Measurements from ENCODE around the gene SRA1. TPM values are rescaled to one million over a fixed set of nuclear protein-coding genes. Genes with fewer than 3 reads are reported as not detected.

The SRA1 gene
- total and polyA plus RNA-seq, 2 experiments from 2014 or later = 46.2 to 90.6 TPM

DNA sequence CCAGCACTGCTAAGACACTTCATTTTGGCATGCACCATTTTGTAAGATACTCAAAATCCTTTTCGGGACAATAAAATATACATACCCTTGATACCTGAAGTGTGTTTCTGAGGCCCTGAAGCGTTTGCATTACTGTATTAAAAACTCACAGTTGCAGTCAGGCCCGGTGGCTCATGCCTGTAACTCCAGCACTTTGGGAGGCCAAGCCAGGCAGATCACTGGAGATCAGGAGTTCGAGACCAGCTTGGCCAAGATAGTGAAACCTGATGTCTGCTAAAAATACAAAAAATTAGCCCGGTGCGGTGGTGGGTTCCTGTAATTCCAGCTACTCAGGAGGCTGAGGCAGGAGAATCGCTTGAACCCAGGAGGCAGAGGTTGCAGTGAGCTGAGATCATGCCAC is 12.3 kb downstream of the SRA1 start:
- no peak overlapping the region for H3K27ac ChIP-seq
- H3K9me3 ChIP-seq (ENCODE audit: low read depth) = no peaks in the 10 kb centered on the region
- no peak for DNase-seq
- peaks cover 39% of the 10 kb centered on the region for H3F3A ChIP-seq (ENCODE audit: insufficient read depth)
- no peaks in the 10 kb centered on the region for H3K27me3 ChIP-seq (replicated peaks; ENCODE audit: insufficient read depth)
- WGBS, 2 experiments (ENCODE audit: low coverage in 1 of 2, low lambda C conversion rate in 2 of 2, missing lambda C conversion rate in 2 of 2) = 90 to 96% methylated on average over 7 of the region's 7 CpGs
- H3K36me3 ChIP-seq (ENCODE audit: low read depth) = peaks cover 21% of the 10 kb centered on the region
- in situ Hi-C loops (cut with MboI) = no loop called here
- H3K4me1 ChIP-seq (ENCODE audit: insufficient read depth) = peaks cover 16% of the 10 kb centered on the region
- TF ChIP-seq EZH2phosphoT487 (IDR thresholded peaks at IDR 0.05; ENCODE audit: insufficient read depth, low read depth) = no peak
- TF ChIP-seq EZH2 (IDR thresholded peaks at IDR 0.05; ENCODE audit: insufficient read depth, poor library complexity, severe bottlenecking) = no peak
- no peaks in the 10 kb centered on the region for H3K79me2 ChIP-seq (ENCODE audit: insufficient read depth)
- H3K4me2 ChIP-seq (ENCODE audit: unreplicated experiment) = no peak overlapping the region
- no peak overlapping the region for H3K9ac ChIP-seq
- H3K9me2 ChIP-seq (ENCODE audit: insufficient read depth) = no peaks in the 10 kb centered on the region
- no peak overlapping the region for H3K4me3 ChIP-seq
- H4K20me1 ChIP-seq (ENCODE audit: insufficient read depth) = no peaks in the 10 kb centered on the region
- H2AFZ ChIP-seq = no peak overlapping the region

GRCh38 chr5:140542972-140543371 is 14.3 kb downstream of the SRA1 start:
- Histone ChIP-seq H3K9me3 (ENCODE audit: low read depth) (no peaks in the 10 kb centered on the region), H3K4me1 (ENCODE audit: insufficient read depth) (peaks cover 8% of the 10 kb centered on the region), H3K27ac (no peak overlapping the region), H3K4me3 (no peak overlapping the region), H3K36me3 (ENCODE audit: low read depth) (peaks cover 39% of the 10 kb centered on the region), H3K9me2 (ENCODE audit: insufficient read depth) (no peaks in the 10 kb centered on the region), H2AFZ (no peak overlapping the region), H3K79me2 (ENCODE audit: insufficient read depth) (no peaks in the 10 kb centered on the region), H3K27me3 (replicated peaks; ENCODE audit: insufficient read depth) (no peaks in the 10 kb centered on the region), H3F3A (ENCODE audit: insufficient read depth) (peaks cover 26% of the 10 kb centered on the region), H3K9ac (no peak overlapping the region), H4K20me1 (ENCODE audit: insufficient read depth) (no peaks in the 10 kb centered on the region), H3K4me2 (ENCODE audit: unreplicated experiment) (no peak overlapping the region)
- 92 to 93% methylated on average over 5 of the region's 5 CpGs for WGBS, 2 experiments (ENCODE audit: low coverage in 1 of 2, low lambda C conversion rate in 2 of 2, missing lambda C conversion rate in 2 of 2)
- in situ Hi-C loops (cut with MboI) = no loop called here
- DNase-seq = no peak
- no peak for TF ChIP-seq EZH2 (IDR thresholded peaks at IDR 0.05; ENCODE audit: insufficient read depth, poor library complexity, severe bottlenecking)

- H3K79me2 ChIP-seq (ENCODE audit: insufficient read depth) = peaks cover 5% of the 10 kb centered on the region; the same call in 1 of the 2 replicates
- no peaks in the 10 kb centered on the region for H3K9me2 ChIP-seq (ENCODE audit: insufficient read depth)
- H3F3A ChIP-seq (ENCODE audit: insufficient read depth) = 0 out of 2 replicates have a peak, but pooled peaks cover 5% of the 10 kb centered on the region
- no peak for DNase-seq
- H3K9me3 ChIP-seq (ENCODE audit: low read depth) = no peaks in the 10 kb centered on the region
- in situ Hi-C loops (cut with MboI) = no loop called here
- WGBS, 2 experiments (ENCODE audit: low coverage in 1 of 2, low lambda C conversion rate in 2 of 2, missing lambda C conversion rate in 2 of 2) = 97 to 100% methylated on average over 1 of the region's 1 CpG
- H2AFZ ChIP-seq = no peak overlapping the region
- H3K4me2 ChIP-seq (ENCODE audit: unreplicated experiment) = no peak overlapping the region
- H3K4me1 ChIP-seq (ENCODE audit: insufficient read depth) = no peaks in the 10 kb centered on the region
- H3K36me3 ChIP-seq (ENCODE audit: low read depth) = peaks cover 60% of the 10 kb centered on the region
- no peak overlapping the region for H3K9ac ChIP-seq
- no peaks in the 10 kb centered on the region for H4K20me1 ChIP-seq (ENCODE audit: insufficient read depth)
- H3K27me3 ChIP-seq (replicated peaks; ENCODE audit: insufficient read depth) = no peaks in the 10 kb centered on the region
- no peak for TF ChIP-seq EZH2phosphoT487 (IDR thresholded peaks at IDR 0.05; ENCODE audit: insufficient read depth, low read depth)
- no peak for TF ChIP-seq EZH2 (IDR thresholded peaks at IDR 0.05; ENCODE audit: insufficient read depth, poor library complexity, severe bottlenecking)
- H3K4me3 ChIP-seq = no peak overlapping the region
- H3K27ac ChIP-seq = no peak overlapping the region
These were observed 17.0 kb downstream of the SRA1 start for GRCh38 chr5:140540227-140540626.

GRCh38 chr5:140524003-140524402 is 33.3 kb downstream of the SRA1 start:
- WGBS, 2 experiments (ENCODE audit: low coverage in 1 of 2, low lambda C conversion rate in 2 of 2, missing lambda C conversion rate in 2 of 2) = 97 to 98% methylated on average over 2 of the region's 2 CpGs
- H3F3A ChIP-seq (ENCODE audit: insufficient read depth) = 0 out of 2 replicates have a peak, but pooled peaks cover 3% of the 10 kb centered on the region
- H3K27ac ChIP-seq = no peak overlapping the region
- no peaks in the 10 kb centered on the region for H3K9me2 ChIP-seq (ENCODE audit: insufficient read depth)
- H2AFZ ChIP-seq = no peak overlapping the region
- no peak overlapping the region for H3K4me3 ChIP-seq
- H3K4me1 ChIP-seq (ENCODE audit: insufficient read depth) = no peaks in the 10 kb centered on the region
- H3K27me3 ChIP-seq (replicated peaks; ENCODE audit: insufficient read depth) = no peaks in the 10 kb centered on the region
- DNase-seq = no peak
- no peaks in the 10 kb centered on the region for H3K79me2 ChIP-seq (ENCODE audit: insufficient read depth)
- TF ChIP-seq EZH2phosphoT487 (IDR thresholded peaks at IDR 0.05; ENCODE audit: insufficient read depth, low read depth) (no peak), EZH2 (IDR thresholded peaks at IDR 0.05; ENCODE audit: insufficient read depth, poor library complexity, severe bottlenecking) (no peak)
- H3K4me2 ChIP-seq (ENCODE audit: unreplicated experiment) = no peak overlapping the region
- H3K36me3 ChIP-seq (ENCODE audit: low read depth) = peaks cover 33% of the 10 kb centered on the region
- in situ Hi-C loops (cut with MboI) = no loop called here
- H3K9me3 ChIP-seq (ENCODE audit: low read depth) = no peaks in the 10 kb centered on the region
- H3K9ac ChIP-seq = no peak overlapping the region
- no peaks in the 10 kb centered on the region for H4K20me1 ChIP-seq (ENCODE audit: insufficient read depth)

DNA sequence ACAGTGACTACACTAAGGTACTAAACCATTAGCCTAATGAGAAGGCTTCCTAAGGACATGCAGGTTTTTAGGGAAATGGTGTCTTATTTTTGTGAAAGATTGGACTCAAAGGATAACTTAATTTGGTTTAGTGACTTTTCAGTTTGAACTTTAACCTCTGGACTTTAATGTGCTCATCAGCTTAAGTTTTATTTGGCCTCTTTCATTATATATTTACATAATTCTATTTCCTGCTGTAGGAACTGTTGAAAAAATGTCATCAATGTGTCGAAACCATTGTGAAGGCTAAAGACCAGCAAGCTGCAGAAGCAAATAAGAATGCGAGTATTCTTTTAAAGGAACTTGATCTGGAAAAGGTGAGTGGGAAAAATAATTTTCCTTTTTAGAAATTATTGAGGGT is 44.1 kb downstream of the SRA1 start:
- Histone ChIP-seq H3K9me2 (ENCODE audit: insufficient read depth) (no peaks in the 10 kb centered on the region), H3K9ac (no peak overlapping the region), H3K4me3 (no peak overlapping the region), H3F3A (ENCODE audit: insufficient read depth) (no peaks in the 10 kb centered on the region), H3K4me1 (ENCODE audit: insufficient read depth) (no peaks in the 10 kb centered on the region), H3K4me2 (ENCODE audit: unreplicated experiment) (no peak overlapping the region), H3K9me3 (ENCODE audit: low read depth) (no peaks in the 10 kb centered on the region), H4K20me1 (ENCODE audit: insufficient read depth) (no peaks in the 10 kb centered on the region), H3K27ac (no peak overlapping the region), H2AFZ (no peak overlapping the region), H3K79me2 (ENCODE audit: insufficient read depth) (no peaks in the 10 kb centered on the region), H3K27me3 (replicated peaks; ENCODE audit: insufficient read depth) (no peaks in the 10 kb centered on the region), H3K36me3 (ENCODE audit: low read depth) (peaks cover 31% of the 10 kb centered on the region)
- no peak for DNase-seq
- WGBS, 2 experiments (ENCODE audit: low coverage in 1 of 2, low lambda C conversion rate in 2 of 2, missing lambda C conversion rate in 2 of 2) = 92 to 97% methylated on average over 2 of the region's 2 CpGs
- in situ Hi-C loops (cut with MboI) = no loop called here
- TF ChIP-seq EZH2 (IDR thresholded peaks at IDR 0.05; ENCODE audit: insufficient read depth, poor library complexity, severe bottlenecking) (no peak), EZH2phosphoT487 (IDR thresholded peaks at IDR 0.05; ENCODE audit: insufficient read depth, low read depth) (no peak)
